HepG2 (cell line): ENCODE data around the gene SERPINA9. TPM values are rescaled to one million over a fixed set of nuclear protein-coding genes. Genes with fewer than 3 reads are reported as not detected.
A peak's percentile ranks its signal among the peaks of the same experiment; 100 is the strongest.

Experiments used
- ERF ChIP-seq: IDR thresholded peaks from 2 replicates; pipeline ENCODE4 v1.6.1; 2018; ENCODE audit warnings: missing biosample characterization, missing genetic modification reagents
- FOXC1 ChIP-seq: sonication (generic); formaldehyde crosslinking; IDR thresholded peaks from 2 replicates; pipeline ENCODE4 v1.8.0; 2022; ENCODE audit warnings: mild to moderate bottlenecking, missing genetic modification reagents, borderline replicate concordance
- IKZF1 ChIP-seq: fragments of 450-650 bp; IDR thresholded peaks from 2 replicates; pipeline ENCODE4 v1.7.1; 2016
- KDM1A ChIP-seq: IDR thresholded peaks from 2 replicates; pipeline ENCODE4 v1.6.1; 2016; ENCODE audit warnings: missing compliant biosample characterization
- KDM2A ChIP-seq: sonication (generic); formaldehyde crosslinking; IDR thresholded peaks from 2 replicates; pipeline ENCODE4 v1.4.0; 2020; ENCODE audit warnings: low read depth, missing genetic modification reagents, borderline replicate concordance
- MAFF ChIP-seq: IDR thresholded peaks from 2 replicates; pipeline ENCODE4 v1.6.1; 2011; ENCODE audit warnings: low read depth, low read length, improper control_type of control experiment
- RFX5 ChIP-seq: IDR thresholded peaks from 2 replicates; pipeline ENCODE4 v1.6.1; 2011; ENCODE audit warnings: low read depth, low read length, improper control_type of control experiment
- SOX13 ChIP-seq, 3 experiments: fragments of 450-650 bp in 1 of 3; sonication (generic) in 1 of 3; formaldehyde crosslinking in 1 of 3; IDR thresholded peaks in 2 of 3; conservative IDR thresholded peaks in 1 of 3; 2 replicates each; pipeline versions ENCODE4 v1.5.0 to v1.6.1; 2016 to 2020; ENCODE audit warnings: antibody characterized with exemption in 1 of 3, mild to moderate bottlenecking in 1 of 3, missing compliant biosample characterization in 1 of 3, missing genetic modification reagents in 1 of 3, moderate library complexity in 1 of 3
- TEAD2 ChIP-seq: sonication (generic); formaldehyde crosslinking; IDR thresholded peaks from 2 replicates; pipeline ENCODE4 v1.9.0; 2021; ENCODE audit warnings: missing genetic modification reagents
- ZKSCAN8 ChIP-seq: IDR thresholded peaks from 2 replicates; pipeline ENCODE4 v1.6.1; 2016; ENCODE audit warnings: borderline replicate concordance, missing genetic modification reagents, missing compliant biosample characterization
- ZNF766 ChIP-seq: sonication (generic); formaldehyde crosslinking; IDR thresholded peaks from 2 replicates; pipeline ENCODE4 v1.5.0; 2020; ENCODE audit warnings: missing genetic modification reagents, borderline replicate concordance
- polyA plus RNA-seq, 8 experiments: library from polyadenylated mRNA; depleted of rRNA in 3 of 8; stranded (reverse) in 7 of 8; unstranded in 1 of 8; fragments of >200 nt; fragmentation: Illumina TruSeq in 4 of 8; extraction: Trizol in 4 of 8; gene quantifications; 2 replicates each; pipeline versions ENCODE4 v1.2.1 to v1.2.3, GENCODE V29; 2011 to 2016; ENCODE audit warnings: low read depth in 4 of 8, missing spikeins in 1 of 8, mixed read lengths in 1 of 8; ENCODE audit not compliant: insufficient read depth in 1 of 8
- total RNA-seq, 5 experiments: library from RNA; depleted of rRNA; stranded (reverse); fragments of >200 nt; fragmentation: Illumina TruSeq; extraction: Trizol; gene quantifications; 2 replicates each; pipeline ENCODE4 v1.2.3, GENCODE V29; 2016; ENCODE audit warnings: low read depth in 1 of 5
- TF ChIP-seq, protein P1 (sequence below): sonication (generic); formaldehyde crosslinking; IDR thresholded peaks from 2 replicates; pipeline ENCODE4 v1.9.0; 2022; ENCODE audit warnings: missing genetic modification reagents, mild to moderate bottlenecking, borderline replicate concordance
- TF ChIP-seq, protein P2 (sequence below): sonication (generic); formaldehyde crosslinking; IDR thresholded peaks from 2 replicates; pipeline ENCODE4 v1.5.1; 2020; ENCODE audit warnings: missing genetic modification reagents, mild to moderate bottlenecking, borderline replicate concordance
- TF ChIP-seq, protein P3 (sequence below): IDR thresholded peaks from 2 replicates; pipeline ENCODE4 v1.6.1; 2018; ENCODE audit warnings: missing genetic modification reagents
- TF ChIP-seq, protein P4 (sequence below): sonication (generic); formaldehyde crosslinking; IDR thresholded peaks from 2 replicates; pipeline ENCODE4 v1.4.0; 2020; ENCODE audit warnings: missing genetic modification reagents, borderline replicate concordance
- TF ChIP-seq, protein P5 (sequence below): sonication (generic); formaldehyde crosslinking; IDR thresholded peaks from 2 replicates; pipeline ENCODE4 v1.4.0; 2020; ENCODE audit warnings: missing genetic modification reagents
- TF ChIP-seq, protein P6 (sequence below): sonication (generic); formaldehyde crosslinking; IDR thresholded peaks from 2 replicates; pipeline ENCODE4 v1.5.0; 2020; ENCODE audit warnings: missing genetic modification reagents, mild to moderate bottlenecking, borderline replicate concordance

The SERPINA9 gene
- total and polyA plus RNA-seq, 2 of the 13 experiments (the other 11 are each of a cell fraction or from before 2014, with no cell fraction given), result 0.21 TPM; not detected in 1

DNA sequence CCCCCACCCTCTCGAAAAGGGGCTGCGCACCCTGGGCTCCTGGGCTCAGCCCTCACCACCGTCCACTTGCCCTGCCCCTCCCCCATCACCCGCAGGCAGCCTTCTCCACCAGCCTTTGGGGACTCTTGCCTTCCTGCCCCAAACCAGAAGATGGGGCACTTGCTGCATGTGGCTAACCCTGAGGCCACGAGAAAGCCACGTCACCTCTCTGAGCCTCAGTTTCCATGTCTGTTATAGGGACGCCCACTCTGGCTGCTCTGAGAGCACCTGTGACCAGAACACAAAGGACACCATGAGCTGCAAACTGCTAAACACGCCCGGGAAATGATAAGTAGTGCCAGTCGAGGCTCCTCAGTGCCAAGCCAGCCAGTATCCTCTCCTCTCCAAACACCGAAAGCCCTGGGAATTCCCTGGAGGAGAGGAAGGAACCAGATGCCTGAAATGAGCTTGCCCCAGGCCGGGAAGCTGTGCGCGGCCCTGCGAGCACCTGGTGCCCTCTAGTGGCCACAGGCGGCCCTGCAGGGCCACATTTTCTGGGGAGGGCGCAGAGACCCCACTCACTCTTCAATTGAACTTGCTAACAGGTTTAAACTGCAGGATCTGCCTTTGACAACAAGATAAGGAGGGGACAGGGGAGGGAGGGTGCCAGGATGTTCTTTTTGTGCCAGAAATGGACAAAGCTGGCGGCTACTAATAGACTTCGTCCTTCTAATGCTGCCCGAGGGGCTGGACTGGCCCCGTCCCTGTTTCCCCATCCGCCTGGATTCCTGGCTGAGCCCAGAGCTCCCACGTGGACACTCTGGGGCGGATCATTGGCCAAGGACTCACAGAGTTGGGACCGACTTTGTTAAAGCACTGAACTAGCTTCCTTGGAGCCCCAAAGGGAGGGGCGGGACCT is 10.2 kb upstream of the SERPINA9 start (continued):
- TF ChIP-seq, protein P1, sequence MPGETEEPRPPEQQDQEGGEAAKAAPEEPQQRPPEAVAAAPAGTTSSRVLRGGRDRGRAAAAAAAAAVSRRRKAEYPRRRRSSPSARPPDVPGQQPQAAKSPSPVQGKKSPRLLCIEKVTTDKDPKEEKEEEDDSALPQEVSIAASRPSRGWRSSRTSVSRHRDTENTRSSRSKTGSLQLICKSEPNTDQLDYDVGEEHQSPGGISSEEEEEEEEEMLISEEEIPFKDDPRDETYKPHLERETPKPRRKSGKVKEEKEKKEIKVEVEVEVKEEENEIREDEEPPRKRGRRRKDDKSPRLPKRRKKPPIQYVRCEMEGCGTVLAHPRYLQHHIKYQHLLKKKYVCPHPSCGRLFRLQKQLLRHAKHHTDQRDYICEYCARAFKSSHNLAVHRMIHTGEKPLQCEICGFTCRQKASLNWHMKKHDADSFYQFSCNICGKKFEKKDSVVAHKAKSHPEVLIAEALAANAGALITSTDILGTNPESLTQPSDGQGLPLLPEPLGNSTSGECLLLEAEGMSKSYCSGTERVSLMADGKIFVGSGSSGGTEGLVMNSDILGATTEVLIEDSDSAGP (CRISPR knock-in tag), result peak; percentile 58; the same call in 1 of the 2 replicates
- TF ChIP-seq, protein P2, sequence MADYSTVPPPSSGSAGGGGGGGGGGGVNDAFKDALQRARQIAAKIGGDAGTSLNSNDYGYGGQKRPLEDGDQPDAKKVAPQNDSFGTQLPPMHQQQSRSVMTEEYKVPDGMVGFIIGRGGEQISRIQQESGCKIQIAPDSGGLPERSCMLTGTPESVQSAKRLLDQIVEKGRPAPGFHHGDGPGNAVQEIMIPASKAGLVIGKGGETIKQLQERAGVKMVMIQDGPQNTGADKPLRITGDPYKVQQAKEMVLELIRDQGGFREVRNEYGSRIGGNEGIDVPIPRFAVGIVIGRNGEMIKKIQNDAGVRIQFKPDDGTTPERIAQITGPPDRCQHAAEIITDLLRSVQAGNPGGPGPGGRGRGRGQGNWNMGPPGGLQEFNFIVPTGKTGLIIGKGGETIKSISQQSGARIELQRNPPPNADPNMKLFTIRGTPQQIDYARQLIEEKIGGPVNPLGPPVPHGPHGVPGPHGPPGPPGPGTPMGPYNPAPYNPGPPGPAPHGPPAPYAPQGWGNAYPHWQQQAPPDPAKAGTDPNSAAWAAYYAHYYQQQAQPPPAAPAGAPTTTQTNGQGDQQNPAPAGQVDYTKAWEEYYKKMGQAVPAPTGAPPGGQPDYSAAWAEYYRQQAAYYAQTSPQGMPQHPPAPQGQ (CRISPR knock-in tag), result no peak
- TF ChIP-seq ZNF766 (CRISPR knock-in tag) (no peak), IKZF1 (no peak), MAFF (no peak), KDM1A (CRISPR knock-in tag) (no peak), TEAD2 (no peak), FOXC1 (CRISPR knock-in tag) (no peak), RFX5 (no peak), ZKSCAN8 (CRISPR knock-in tag) (no peak), SOX13 (IDR thresholded peaks at IDR 0.05) (no peak), SOX13 (CRISPR knock-in tag; conservative IDR thresholded peaks at IDR 0.05 in 1 of 2, IDR thresholded peaks at IDR 0.05 in 1 of 2) (peak in 1 of 2 experiments; percentile 37; a peak in 1 of 4 replicates), ERF (CRISPR knock-in tag) (peak; percentile 47; the same call in 1 of the 2 replicates), KDM2A (CRISPR knock-in tag) (peak; percentile 57; the same call in 1 of the 2 replicates)
- TF ChIP-seq, protein P3, sequence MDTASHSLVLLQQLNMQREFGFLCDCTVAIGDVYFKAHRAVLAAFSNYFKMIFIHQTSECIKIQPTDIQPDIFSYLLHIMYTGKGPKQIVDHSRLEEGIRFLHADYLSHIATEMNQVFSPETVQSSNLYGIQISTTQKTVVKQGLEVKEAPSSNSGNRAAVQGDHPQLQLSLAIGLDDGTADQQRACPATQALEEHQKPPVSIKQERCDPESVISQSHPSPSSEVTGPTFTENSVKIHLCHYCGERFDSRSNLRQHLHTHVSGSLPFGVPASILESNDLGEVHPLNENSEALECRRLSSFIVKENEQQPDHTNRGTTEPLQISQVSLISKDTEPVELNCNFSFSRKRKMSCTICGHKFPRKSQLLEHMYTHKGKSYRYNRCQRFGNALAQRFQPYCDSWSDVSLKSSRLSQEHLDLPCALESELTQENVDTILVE, result 0 out of 2 replicates have a peak, but pooled peaks have one; percentile 62
- TF ChIP-seq, protein P4, sequence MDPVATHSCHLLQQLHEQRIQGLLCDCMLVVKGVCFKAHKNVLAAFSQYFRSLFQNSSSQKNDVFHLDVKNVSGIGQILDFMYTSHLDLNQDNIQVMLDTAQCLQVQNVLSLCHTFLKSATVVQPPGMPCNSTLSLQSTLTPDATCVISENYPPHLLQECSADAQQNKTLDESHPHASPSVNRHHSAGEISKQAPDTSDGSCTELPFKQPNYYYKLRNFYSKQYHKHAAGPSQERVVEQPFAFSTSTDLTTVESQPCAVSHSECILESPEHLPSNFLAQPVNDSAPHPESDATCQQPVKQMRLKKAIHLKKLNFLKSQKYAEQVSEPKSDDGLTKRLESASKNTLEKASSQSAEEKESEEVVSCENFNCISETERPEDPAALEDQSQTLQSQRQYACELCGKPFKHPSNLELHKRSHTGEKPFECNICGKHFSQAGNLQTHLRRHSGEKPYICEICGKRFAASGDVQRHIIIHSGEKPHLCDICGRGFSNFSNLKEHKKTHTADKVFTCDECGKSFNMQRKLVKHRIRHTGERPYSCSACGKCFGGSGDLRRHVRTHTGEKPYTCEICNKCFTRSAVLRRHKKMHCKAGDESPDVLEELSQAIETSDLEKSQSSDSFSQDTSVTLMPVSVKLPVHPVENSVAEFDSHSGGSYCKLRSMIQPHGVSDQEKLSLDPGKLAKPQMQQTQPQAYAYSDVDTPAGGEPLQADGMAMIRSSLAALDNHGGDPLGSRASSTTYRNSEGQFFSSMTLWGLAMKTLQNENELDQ (CRISPR knock-in tag), result no peak
- TF ChIP-seq, protein P5, sequence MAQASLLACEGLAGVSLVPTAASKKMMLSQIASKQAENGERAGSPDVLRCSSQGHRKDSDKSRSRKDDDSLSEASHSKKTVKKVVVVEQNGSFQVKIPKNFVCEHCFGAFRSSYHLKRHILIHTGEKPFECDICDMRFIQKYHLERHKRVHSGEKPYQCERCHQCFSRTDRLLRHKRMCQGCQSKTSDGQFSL (CRISPR knock-in tag), result no peak
- TF ChIP-seq, protein P6, sequence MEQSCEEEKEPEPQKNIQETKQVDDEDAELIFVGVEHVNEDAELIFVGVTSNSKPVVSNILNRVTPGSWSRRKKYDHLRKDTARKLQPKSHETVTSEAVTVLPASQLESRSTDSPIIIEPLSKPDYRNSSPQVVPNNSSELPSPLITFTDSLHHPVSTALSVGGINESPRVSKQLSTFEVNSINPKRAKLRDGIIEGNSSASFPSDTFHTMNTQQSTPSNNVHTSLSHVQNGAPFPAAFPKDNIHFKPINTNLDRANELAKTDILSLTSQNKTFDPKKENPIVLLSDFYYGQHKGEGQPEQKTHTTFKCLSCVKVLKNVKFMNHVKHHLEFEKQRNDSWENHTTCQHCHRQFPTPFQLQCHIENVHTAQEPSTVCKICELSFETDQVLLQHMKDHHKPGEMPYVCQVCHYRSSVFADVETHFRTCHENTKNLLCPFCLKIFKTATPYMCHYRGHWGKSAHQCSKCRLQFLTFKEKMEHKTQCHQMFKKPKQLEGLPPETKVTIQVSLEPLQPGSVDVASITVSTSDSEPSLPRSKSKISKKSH (CRISPR knock-in tag), result no peak; the same call in 1 of the 2 replicates
